ENCODE data around the gene ZBTB9.

ZBTB9 gene, protein sequence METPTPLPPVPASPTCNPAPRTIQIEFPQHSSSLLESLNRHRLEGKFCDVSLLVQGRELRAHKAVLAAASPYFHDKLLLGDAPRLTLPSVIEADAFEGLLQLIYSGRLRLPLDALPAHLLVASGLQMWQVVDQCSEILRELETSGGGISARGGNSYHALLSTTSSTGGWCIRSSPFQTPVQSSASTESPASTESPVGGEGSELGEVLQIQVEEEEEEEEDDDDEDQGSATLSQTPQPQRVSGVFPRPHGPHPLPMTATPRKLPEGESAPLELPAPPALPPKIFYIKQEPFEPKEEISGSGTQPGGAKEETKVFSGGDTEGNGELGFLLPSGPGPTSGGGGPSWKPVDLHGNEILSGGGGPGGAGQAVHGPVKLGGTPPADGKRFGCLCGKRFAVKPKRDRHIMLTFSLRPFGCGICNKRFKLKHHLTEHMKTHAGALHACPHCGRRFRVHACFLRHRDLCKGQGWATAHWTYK

DNA sequence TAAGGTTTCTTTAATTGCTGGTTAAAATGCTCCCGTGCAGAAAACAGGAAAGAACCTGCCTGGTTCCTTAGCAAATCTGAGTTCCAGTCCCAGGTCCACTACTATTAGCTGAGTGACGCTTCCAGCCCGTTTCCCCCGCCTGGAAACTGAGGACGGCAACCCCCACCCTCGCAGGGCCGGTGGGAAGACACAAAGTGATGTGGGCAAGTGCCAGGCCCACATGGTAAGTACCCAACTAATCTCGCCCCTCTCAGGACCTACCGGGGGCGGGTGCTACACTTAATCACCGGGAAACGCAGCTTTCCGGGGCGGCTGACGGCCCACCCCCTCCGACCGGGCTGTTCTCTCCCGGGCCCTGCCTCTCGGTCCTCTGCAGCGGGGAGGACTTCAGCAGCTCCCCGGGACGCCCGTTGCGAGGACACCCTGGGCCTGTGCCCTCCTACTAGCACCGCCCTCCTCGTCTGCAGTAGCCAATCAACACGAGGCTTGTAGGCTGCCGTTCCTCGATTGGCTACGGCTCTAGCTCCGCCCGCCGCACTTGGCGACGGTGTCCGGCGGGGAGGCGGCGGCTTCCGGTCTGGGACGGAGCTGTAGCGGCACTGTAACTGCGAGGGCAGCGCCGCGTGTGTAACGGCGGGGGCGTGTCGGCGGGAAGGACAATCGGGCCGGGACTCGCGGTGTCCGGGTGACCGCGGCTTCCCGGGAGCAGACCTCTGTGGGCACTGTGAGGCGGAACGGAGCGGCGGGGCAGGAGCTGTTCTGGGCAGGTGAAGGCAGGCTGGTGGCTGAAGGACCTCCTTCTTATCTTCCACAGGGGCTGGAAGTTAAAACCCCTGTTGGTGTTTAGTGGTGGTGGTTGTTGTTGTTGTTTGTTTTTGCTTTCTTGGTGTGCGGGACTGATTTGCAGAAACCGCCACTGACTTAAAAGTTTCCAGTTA is at the start of gene ZBTB9:
Gene ZBTB9, plus strand, starts transcription at position 568 of the 938 bp plus-strand sequence. CDS start 525 bp downstream, outside the sequence.
- peak; percentile 95 for DNase-seq

DNA sequence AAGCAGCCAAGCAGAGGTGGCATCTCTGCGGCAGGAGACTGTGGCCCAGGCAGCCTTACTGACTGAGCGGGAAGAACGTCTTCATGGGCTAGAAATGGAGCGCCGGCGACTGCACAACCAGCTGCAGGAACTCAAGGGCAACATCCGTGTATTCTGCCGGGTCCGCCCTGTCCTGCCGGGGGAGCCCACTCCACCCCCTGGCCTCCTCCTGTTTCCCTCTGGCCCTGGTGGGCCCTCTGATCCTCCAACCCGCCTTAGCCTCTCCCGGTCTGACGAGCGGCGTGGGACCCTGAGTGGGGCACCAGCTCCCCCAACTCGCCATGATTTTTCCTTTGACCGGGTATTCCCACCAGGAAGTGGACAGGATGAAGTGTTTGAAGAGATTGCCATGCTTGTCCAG is 49.5 kb upstream of the ZBTB9 start:
- no peak for DNase-seq

DNA sequence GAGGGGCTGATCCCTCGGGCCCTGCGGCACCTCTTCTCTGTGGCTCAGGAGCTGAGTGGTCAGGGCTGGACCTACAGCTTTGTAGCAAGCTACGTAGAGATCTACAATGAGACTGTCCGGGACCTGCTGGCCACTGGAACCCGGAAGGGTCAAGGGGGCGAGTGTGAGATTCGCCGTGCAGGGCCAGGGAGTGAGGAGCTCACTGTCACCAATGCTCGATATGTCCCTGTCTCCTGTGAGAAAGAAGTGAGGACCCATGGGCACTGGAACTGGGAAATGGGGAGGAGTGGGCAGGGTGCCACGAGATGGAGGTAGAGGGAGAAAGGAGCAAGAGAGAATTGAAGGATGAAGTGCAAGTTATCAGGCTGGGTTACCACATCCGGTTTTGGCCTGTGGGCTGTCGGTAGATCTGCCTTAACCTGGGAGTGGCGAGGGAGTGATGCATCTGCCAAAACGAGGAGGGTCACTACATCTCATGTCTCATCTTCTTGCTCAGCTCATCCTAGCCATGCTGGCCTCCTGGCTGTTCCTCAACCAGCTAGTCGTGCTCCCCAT is 48.9 kb upstream of the ZBTB9 start:
- DNase-seq, result no peak

DNA sequence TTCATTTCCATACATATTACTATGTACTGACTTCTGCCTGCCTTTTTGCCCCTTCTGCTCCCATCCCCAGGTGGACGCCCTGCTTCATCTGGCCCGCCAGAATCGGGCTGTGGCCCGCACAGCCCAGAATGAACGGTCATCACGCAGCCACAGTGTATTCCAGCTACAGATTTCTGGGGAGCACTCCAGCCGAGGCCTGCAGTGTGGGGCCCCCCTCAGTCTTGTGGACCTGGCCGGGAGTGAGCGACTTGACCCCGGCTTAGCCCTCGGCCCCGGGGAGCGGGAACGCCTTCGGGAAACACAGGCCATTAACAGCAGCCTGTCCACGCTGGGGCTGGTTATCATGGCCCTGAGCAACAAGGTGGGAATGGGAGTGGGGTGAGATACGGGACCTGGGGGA is 48.2 kb upstream of the ZBTB9 start:
- no peak for DNase-seq

DNA sequence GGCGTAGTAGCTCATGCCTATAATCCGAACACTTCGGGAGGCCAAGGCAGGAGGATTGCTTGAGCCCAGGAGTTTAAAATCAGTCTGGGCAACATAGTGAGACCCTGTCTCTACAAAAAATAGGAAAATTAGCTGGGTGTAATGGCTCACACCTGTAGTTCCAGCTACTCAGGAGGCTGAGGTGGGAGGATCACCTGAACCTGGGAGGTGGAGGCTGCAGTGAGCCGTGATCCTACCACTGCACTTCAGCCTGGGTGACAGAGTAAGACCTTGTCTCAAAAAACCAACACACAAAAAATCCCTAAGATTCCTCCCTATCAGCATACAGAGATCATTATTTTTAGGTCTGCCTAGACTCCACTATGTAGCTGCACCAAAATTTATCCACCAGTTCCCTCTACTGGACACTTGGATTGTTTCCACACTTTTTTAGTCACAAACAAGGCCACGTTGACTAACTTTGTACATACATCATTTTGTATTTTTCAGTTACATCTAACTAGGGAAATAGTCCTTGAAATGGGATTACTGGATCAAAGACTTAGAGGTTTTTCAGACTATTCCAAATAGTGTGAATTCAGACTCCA is 47.2 kb upstream of the ZBTB9 start:
- DNase-seq, result no peak

DNA sequence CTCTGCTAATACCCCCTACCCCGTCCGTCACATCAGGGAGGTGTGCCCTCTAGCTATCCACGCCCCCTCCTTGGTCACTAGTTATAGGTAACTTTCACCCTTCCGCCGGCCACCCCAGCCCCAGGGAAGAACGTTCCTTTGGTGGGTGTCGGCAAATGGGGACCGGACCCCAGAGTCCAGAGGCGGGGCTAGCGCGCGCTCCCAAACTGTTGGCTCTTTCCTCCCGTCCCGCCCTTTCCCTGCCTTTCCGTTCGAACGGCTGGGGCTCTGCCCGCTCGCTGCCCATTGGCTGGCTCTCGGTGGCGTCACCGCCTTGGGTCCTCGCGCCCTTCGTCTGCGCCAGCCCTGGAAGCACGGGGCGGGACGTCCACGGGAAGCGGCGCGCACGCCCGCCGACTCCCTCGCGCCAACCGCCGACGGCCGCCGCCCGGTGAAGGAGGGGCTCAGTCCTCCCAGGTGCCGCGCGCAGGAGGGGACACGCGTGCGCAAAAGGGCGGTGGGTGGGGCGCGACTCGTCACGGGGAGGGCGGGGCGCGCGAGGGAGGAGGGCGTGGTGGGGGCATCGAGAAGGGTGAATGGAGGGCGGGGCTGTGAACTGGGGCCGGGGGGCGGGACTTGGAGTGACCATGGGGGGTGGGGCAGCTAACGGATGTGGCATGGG is 44.2 kb upstream of the ZBTB9 start:
- DNase-seq, result peak; percentile 97

DNA sequence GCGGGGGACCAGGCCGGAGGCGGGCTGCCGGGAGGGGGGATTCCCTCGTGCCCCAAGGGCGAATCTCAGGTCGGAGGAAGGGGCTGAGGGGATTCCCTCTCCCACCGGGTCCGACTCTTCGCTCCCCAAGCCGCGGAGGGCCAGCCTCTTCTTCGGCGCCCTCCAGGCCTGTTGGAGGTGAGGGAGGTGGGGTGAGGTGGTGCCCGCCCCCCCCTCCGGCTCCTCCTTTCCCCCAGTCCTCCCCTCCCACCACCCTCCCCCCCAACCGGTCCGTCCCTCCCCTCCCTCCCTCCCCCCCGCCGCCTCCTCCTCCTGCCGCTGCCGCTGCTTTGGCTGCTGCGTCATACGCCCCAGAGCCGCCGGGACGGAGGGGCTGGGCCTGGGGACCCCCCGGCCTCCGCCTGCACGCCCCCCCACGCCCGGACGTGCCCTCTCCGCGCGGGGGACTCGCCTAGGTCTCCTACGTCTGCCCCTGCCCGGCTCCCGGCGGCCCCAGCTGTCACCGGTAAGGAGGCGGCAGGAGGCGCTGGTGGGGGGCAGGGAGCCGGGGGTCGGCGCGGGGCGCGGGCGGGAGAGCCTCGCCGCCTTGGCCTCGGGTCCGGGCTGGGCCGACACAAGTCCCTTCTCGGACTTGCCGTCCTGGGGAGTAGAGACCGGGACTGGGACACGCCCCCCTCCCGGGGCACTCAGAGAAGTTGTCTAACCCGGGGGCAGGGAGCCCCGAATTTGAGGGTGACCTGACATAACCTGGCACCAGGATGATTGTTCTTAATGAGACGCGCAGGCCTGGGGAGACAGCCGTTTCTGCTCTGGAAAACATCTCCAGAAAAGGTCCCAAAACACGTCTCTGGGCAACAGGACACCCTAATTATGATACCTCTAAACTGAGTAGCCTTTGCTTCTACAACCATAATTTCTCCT is 43.4 kb upstream of the ZBTB9 start, which contains the start of gene PHF1:
Gene PHF1, plus strand, starts transcription at position 304 of the 921 bp plus-strand sequence. CDS start 1,250 bp downstream, outside the sequence.
- no peak for DNase-seq

DNA sequence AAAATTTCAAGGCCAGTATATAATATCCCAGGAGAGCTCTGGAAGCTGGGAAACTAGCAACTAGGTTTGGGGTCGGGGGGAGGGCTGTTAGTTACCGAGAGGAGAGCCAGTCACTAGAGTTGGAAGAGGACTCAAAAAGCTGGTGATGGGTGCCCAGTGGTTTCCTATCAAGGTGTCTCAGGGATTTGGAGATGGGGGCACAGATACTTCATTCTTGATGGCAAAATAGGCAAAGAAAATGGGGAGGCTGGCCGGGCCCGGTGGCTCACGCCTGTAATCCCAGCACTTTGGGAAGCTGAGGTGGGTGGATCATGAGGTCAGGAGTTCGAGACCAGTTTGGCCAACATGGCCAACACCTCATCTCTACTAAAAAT is 42.8 kb upstream of the ZBTB9 start:
- DNase-seq, result no peak

DNA sequence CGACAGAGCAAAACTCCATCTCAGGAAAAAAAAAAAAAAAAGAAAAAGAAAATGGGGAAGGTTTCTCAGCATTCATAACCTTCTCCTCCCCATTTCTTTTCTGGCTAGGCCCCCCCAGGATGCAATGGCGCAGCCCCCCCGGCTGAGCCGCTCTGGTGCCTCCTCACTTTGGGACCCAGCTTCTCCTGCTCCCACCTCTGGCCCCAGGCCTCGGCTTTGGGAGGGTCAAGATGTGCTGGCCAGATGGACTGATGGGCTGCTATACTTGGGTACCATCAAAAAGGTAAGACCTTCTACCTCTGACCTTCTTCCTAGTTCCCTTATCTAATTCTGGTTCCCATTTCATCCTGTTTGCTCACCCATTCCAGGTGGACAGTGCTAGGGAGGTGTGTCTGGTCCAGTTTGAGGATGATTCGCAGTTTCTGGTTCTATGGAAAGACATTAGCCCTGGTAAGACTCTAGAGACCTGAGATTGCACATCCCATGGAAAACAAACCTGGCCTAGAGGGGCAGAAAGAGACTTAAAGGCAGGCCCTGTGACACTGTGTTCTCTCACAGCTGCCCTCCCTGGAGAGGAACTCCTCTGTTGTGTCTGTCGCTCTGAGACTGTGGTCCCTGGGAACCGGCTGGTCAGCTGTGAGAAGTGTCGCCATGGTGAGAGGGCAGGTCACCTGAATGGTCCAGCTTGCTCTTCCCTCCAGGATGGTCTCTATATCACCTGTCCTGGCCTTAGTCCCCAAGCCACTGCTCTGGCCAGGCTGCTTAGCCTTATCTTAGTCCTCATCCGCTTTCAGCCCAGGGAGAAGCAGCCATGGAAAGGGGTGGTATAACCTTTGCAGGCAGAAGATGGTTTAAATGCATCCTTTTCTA is 42.0 kb upstream of the ZBTB9 start:
- DNase-seq, result no peak

DNA sequence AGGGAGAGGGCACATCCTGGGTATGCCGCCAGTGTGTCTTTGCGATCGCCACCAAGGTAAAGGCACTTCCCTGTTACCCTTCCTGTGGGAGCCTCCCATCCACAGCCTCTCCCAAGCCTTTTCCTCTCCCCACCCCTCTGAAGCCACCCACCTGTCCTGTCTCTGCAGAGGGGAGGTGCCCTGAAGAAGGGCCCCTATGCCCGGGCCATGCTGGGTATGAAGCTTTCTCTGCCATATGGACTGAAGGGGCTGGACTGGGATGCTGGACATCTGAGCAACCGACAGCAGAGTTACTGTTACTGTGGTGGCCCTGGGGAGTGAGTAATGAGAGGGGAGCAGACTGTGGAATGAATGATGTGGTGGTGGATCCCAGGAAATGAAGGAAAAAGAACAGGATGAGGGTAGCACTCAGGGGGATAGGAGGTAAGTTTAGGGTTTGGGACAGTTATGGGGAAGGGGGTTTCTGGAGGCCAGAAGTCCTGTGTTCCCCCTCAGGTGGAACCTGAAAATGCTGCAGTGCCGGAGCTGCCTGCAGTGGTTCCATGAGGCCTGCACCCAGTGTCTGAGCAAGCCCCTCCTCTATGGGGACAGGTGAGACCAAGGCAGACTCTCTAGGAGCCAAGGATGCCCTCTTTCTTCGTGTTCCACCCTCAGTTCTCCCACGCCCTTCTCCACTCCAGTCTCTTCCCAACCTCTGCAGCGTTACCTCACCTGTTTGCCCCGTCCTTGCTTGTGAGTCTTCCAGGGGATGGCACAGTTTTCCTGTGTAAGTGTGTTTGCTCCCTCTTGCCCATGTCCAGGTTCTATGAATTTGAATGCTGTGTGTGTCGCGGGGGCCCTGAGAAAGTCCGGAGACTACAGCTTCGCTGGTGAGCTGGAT is 40.9 kb upstream of the ZBTB9 start:
- DNase-seq, result no peak

DNA sequence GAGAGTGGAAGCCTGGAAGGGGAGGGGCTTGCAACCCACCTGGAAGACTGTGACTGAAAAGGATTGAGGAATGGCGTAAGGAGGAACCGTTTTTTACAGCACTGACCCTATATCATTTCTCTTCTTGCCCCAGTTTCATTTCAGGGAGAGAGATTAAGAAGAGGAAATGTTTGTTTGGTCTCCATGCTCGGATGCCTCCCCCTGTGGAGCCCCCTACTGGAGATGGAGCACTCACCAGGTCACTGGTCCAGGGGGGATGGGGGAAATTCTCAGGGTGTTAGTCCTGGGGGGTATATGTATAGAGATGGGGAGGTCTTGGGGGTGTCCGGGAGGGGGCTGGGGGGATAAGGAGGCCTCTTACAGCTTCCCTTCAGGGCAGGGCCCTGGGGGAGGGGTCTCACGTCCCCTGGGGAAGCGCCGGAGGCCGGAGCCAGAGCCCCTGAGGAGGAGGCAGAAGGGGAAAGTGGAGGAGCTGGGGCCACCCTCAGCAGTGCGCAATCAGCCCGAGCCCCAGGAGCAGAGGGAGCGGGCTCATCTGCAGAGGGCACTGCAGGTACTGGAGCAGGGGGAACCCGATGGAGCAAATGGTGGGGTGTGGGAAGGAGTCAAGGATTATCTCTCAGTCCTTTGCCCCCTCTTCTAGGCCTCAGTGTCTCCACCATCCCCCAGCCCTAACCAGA is 39.6 kb upstream of the ZBTB9 start:
- DNase-seq, result no peak

DNA sequence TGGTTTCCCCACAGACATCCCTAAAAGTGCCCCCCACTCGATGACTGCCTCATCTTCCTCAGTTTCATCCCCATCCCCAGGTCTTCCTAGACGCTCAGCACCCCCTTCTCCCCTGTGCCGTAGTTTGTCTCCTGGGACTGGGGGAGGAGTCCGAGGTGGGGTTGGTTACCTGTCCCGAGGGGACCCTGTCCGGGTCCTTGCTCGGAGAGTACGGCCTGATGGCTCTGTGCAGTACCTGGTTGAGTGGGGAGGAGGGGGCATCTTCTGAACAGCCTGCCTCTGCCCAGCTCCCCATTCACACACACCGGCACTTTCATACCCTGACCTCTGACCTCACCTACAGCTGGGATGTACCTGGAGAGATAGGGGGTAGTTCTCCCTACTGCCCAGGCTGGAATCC is 38.5 kb upstream of the ZBTB9 start:
- DNase-seq, result no peak

DNA sequence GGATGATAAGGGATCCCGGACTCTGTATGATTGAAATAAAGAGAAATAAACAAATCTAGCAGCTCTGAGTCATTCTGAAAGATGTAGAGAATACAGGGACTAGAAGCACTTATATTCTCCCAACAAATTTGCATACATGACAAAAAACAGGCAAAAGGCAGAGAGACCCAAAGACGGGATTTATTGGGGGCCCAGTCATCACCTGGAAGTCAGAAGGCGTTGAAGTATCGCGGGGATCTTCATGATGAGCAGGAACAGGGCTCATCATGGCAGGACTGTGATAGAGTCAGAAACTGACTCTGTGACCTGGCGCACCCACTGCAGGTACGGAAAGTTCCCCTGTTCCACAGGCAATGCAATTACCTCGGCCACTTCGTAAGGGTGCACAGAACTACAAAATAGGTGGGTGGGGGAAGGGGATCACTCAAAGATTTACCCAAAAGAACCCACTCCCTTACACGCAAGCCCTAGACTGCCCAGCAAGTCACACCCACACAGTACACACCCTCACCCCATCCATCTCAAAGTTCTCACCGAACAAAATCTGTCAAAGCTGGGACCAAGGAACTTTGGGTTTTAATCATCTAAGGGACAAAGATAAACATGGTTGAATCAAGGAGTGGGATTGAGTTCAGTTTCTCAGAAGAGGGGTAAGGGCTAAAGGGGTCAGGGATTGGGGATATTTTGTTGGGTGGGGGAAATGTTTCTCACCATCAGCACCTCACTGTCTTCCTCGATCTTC is 37.8 kb upstream of the ZBTB9 start:
- peak; percentile 60 for DNase-seq

DNA sequence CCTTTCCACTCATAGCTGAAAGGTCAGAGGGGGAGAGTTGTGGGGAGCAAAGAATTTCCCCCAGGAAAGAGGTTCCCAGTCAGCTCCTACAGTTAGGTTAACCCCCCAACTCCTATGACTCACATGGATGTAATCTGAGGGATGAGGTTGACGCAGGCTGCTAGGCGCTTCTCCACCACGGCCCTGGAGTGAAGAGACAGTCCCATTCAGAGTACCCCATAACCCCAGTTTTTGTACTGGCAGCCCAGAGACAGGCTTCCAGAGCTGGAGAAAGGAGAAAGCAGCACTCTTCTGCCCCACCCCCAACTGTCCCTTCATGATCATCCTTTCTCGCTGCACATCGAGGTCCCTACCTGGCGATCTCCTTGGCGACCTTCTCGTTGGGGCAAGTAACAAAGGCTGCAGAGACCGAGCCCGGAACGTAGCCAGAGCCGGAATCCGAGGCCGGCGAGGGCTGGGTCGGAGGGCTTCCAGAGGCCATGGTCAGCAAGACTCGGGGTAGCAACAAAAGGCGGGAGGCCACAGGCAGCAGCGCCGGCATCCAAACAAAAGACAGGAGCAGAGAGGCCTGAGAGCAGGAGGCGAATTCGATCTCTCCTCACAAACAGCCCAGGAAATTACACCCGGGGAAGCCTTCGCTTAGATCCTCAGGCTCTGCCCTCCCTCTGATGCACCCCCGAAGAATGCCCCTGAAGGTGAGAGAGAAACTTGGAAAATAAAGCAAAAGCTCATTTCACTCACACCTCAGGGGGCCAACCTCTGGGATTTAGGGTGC is 37.1 kb upstream of the ZBTB9 start:
- peak; percentile 25 for DNase-seq

DNA sequence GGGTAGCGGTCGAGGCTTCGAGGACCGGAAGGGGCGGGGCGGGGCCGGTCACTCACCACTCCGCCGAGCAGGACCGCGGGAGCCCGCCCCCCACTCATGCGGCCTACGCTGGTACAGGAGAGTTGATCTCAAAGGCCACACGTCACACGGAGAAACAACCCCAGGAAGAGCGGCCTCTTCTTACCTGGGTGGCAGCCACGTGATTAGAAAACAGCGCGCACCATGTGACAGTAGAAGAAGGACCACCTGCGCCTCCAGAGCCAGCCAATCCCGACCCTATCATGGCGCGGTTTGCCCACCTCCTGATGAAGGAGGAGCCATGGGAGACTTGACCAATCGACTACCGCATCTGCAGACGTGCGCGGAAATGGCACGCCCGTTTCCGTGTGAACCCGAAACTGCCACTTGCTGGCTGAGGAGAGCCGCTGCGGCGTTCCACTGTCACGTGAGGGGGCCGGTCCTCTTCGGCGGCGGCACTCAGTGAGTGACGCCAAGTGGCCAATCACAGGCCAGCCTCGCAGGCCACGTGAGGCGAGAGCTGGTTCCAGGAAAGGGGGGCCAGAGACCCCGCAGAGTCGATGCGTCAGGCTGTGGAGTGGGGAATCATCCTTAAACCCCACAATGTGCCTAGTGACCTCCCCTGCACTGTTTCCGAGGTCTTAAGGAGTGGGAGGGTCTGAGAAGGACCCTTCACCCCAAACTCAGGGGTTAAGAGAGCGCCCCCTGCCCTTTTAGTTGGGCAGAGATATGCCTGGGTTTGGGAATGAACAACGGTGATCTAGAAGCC is 36.3 kb upstream of the ZBTB9 start, which contains the start of gene CUTA:
Gene CUTA, minus strand, starts transcription at position 205 of the 787 bp plus-strand sequence. Its CDS starts 107 bp downstream, at position 98.
- DNase-seq, result peak; percentile 99
